ENCODE measurements around the gene CALCB.

The CALCB gene

DNA sequence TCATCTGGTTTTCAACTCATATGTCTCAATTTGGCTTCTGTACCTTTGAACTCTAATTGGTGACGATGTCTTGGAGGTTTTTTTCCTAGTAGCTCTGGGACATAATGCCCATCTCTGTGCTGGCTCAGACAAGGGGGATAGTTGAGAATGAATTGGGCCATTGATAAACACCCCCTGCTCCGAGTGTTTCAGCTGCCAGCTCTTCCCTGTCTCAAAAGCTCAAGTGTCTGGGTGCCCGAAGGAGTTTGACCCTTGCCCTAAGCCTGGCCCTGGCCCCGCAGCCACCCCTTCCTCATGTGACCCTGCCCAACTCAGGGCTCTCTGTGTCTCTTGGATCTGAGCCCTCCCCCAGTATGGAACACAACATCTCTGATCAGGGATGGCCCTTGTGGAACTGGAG lies 44.4 kb downstream of the CALCB start:
- peak in 13 of 56 donors; percentile 8 to 45 (median 38) for DNase-seq

DNA sequence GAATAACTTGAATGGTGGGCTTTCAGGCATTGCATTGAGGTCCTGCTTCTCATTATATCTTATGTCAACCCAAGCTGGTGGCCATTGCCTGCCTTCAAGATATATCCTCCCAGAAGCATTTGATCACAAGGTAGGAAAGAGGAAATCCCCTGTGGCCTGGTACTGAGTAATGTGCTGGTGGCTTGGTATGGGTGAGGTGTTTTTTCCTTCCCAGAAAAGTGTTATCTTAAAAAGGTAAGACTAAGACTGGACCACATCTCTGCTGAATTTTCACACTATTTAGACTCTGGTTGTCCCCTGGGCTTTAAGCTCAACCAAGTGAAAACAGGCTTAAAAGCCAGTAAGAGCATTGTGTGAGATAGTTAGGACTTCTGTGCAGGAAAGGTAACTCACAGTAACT lies 45.0 kb downstream of the CALCB start:
- no peak for DNase-seq

DNA sequence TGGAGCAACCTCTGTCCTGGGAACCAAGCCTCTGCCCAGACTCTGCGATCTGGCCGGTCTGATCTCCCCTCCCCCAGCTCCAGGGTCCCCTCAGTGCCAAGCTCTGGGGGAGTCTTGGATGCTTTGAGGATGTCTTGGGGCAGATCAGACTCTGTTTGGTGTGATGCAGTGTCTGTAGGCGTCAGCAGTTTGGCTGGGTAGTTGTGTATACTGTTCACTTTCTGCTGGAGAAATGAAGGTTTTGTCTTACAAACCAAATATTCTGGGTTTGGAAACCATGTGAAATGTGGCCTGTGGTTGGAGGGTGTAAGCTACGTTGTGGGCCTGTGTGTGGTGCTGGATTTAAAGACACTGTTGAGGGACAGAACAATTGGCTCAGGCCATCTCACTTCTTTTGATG lies 46.0 kb downstream of the CALCB start:
- DNase-seq: no peak

- DNase-seq: no peak
Observed at GRCh38 chr11:15119826-15120225, 46.4 kb downstream of the CALCB start.

- peak in 1 of 56 donors; percentile 10 for DNase-seq
Observed at GRCh38 chr11:15123849-15124248, 50.5 kb downstream of the CALCB start.

DNA sequence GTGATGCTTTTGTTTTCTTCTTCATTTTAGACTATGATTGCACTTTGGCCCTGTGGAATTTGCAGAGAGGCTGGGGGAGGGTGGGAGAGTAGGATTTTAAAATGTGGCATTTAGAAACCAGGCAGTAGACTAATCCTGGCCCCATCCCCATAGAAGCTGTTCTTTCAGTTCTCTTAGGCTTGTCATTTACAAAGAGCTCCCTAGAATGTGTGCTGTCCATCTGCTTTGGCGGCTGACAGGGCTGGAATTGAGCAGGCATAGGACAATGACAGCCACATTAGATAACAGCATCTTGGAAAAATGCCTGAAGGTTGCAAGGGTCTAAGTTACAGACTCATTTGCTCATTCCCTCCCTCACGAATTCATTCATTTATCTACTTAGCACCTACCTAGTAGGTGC lies 51.1 kb downstream of the CALCB start:
- DNase-seq: no peak

DNA sequence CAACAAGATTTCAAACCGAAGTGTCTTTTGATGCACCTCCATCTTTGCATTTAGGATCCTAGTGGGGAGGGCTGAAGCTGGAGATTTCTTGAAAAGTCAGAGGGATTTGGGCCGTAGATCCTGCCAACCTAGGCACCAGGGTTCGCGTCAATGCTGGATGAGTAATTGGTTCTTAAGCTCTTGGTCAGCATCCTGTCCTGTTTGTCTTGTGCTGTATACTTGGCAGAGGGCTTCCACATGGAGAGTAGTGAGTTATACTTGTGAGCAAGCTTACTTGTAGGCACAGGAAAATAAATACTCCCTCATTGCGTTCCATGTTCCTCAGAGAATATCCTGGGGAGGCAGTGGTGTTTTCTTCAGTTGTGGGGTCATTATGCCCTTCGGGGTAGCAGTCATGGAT lies 53.9 kb downstream of the CALCB start:
- DNase-seq: no peak

Data from amygdala (tissue), 56 donors.